Measurements from ENCODE around the gene SKAP1.
"Not testable (repeated sequence)": the region's sequence is repeated elsewhere in the genome, so short reads cannot be mapped to it uniquely, and the experiment has no call there.

SKAP1 gene

GRCh38 chr17:48282303-48282702 is 147.7 kb downstream of the SKAP1 start:
- DNase-seq (ENCODE audit: low spot score) = no peak

GRCh38 chr17:48278760-48279491 is 151.1 kb downstream of the SKAP1 start:
- no peak for DNase-seq (ENCODE audit: low spot score)

GRCh38 chr17:48276776-48277175 is 153.2 kb downstream of the SKAP1 start:
- DNase-seq (ENCODE audit: low spot score) = no peak

GRCh38 chr17:48270899-48271298 is 159.1 kb downstream of the SKAP1 start:
- DNase-seq (ENCODE audit: low spot score) = no peak

- no peak for DNase-seq (ENCODE audit: low spot score)
Measured at GRCh38 chr17:48269209-48269608, 160.8 kb downstream of the SKAP1 start.

- DNase-seq (ENCODE audit: low spot score) = no peak
Measured at GRCh38 chr17:48263731-48264035, 166.3 kb downstream of the SKAP1 start.

GRCh38 chr17:48262982-48263730 is 166.9 kb downstream of the SKAP1 start:
- DNase-seq (ENCODE audit: low spot score) = peak; percentile 40

- DNase-seq (ENCODE audit: low spot score) = no peak
Measured at GRCh38 chr17:48261297-48261880, 168.6 kb downstream of the SKAP1 start.

GRCh38 chr17:48259694-48260291 is 170.2 kb downstream of the SKAP1 start:
- no peak for DNase-seq (ENCODE audit: low spot score)

GRCh38 chr17:48258331-48258730 is 171.7 kb downstream of the SKAP1 start:
- no peak for DNase-seq (ENCODE audit: low spot score)

- no peak for DNase-seq (ENCODE audit: low spot score)
Measured at GRCh38 chr17:48255759-48256158, 174.3 kb downstream of the SKAP1 start.

- no peak for DNase-seq (ENCODE audit: low spot score)
Measured at GRCh38 chr17:48254896-48255295, 175.1 kb downstream of the SKAP1 start.

- no peak for DNase-seq (ENCODE audit: low spot score)
Measured at GRCh38 chr17:48253975-48254374, 176.0 kb downstream of the SKAP1 start.

GRCh38 chr17:48251950-48252349 is 178.1 kb downstream of the SKAP1 start:
- DNase-seq (ENCODE audit: low spot score) = no peak

- no peak for DNase-seq (ENCODE audit: low spot score)
Measured at GRCh38 chr17:48250949-48251348, 179.1 kb downstream of the SKAP1 start.

- DNase-seq (ENCODE audit: low spot score) = not testable (repeated sequence)
Measured at GRCh38 chr17:48250059-48250458, 180.0 kb downstream of the SKAP1 start.

- no peak for DNase-seq (ENCODE audit: low spot score)
Measured at GRCh38 chr17:48247603-48248002, 182.4 kb downstream of the SKAP1 start.

GRCh38 chr17:48247038-48247437 is 183.0 kb downstream of the SKAP1 start:
- DNase-seq (ENCODE audit: low spot score) = no peak

- no peak for DNase-seq (ENCODE audit: low spot score)
Measured at GRCh38 chr17:48246612-48247011, 183.4 kb downstream of the SKAP1 start.

- not testable (repeated sequence) for DNase-seq (ENCODE audit: low spot score)
Measured at GRCh38 chr17:48245465-48246033, 184.5 kb downstream of the SKAP1 start.

GRCh38 chr17:48244814-48245213 is 185.2 kb downstream of the SKAP1 start:
- no peak for DNase-seq (ENCODE audit: low spot score)

- DNase-seq (ENCODE audit: low spot score) = no peak
Measured at GRCh38 chr17:48244121-48244711, 185.8 kb downstream of the SKAP1 start.

Measured in CD4-positive, alpha-beta T cell treated with Interleukin-2 at 100 ng/mL for 4 hours (primary cell).